Muscle layer of duodenum (tissue), 2 donors: ENCODE results near the gene ROR1.

Source experiments
- H3K27ac ChIP-seq: one replicate; pipeline ENCODE4 v1.7.0; 2013; ENCODE audit warnings: mild to moderate bottlenecking, low read length
- H3K27me3 ChIP-seq: one replicate; pipeline ENCODE4 v1.7.0; 2013; ENCODE audit warnings: low read depth, mild to moderate bottlenecking, control low read depth, low read length
- H3K36me3 ChIP-seq, 2 donors: one replicate each; pipeline ENCODE4 v1.7.0; 2013; ENCODE audit warnings: low read length in 2 of 2, control low read depth in 1 of 2, mild to moderate bottlenecking in 1 of 2; ENCODE audit not compliant: insufficient read depth in 2 of 2, control insufficient read depth in 1 of 2
- H3K4me1 ChIP-seq, 2 donors: one replicate each; pipeline ENCODE4 v1.7.0; 2013; ENCODE audit warnings: low read length in 2 of 2, mild to moderate bottlenecking in 2 of 2, control low read depth in 1 of 2, moderate library complexity in 1 of 2; ENCODE audit not compliant: insufficient read depth in 2 of 2, control insufficient read depth in 1 of 2
- H3K4me3 ChIP-seq, 2 donors: one replicate each; pipeline ENCODE4 v1.7.0; 2013; ENCODE audit warnings: low read length in 2 of 2, low read depth in 1 of 2, mild to moderate bottlenecking in 1 of 2
- H3K9me3 ChIP-seq, 2 donors: one replicate each; pipeline ENCODE4 v1.7.0; 2013; ENCODE audit warnings: low read length in 2 of 2, control low read depth in 1 of 2, mild to moderate bottlenecking in 1 of 2; ENCODE audit not compliant: control insufficient read depth in 1 of 2
- donor health status: healthy.

Gene ROR1

GRCh38 chr1:63743781-63744180 is 30.0 kb upstream of the ROR1 start:
- no peaks in the 10 kb centered on the region for H3K27me3 ChIP-seq
- no peaks in the 10 kb centered on the region for H3K9me3 ChIP-seq
- H3K4me1 ChIP-seq, result no peaks in the 10 kb centered on the region
- H3K27ac ChIP-seq, result no peak overlapping the region
- no peak overlapping the region for H3K4me3 ChIP-seq
- no peaks in the 10 kb centered on the region for H3K36me3 ChIP-seq

- Histone ChIP-seq H3K9me3 (no peaks in the 10 kb centered on the region), H3K4me3 (no peak overlapping the region), H3K27ac (no peak overlapping the region), H3K27me3 (no peaks in the 10 kb centered on the region), H3K36me3 (no peaks in the 10 kb centered on the region), H3K4me1 (no peaks in the 10 kb centered on the region)
Measured at GRCh38 chr1:63746129-63746864, 27.5 kb upstream of the ROR1 start.

DNA sequence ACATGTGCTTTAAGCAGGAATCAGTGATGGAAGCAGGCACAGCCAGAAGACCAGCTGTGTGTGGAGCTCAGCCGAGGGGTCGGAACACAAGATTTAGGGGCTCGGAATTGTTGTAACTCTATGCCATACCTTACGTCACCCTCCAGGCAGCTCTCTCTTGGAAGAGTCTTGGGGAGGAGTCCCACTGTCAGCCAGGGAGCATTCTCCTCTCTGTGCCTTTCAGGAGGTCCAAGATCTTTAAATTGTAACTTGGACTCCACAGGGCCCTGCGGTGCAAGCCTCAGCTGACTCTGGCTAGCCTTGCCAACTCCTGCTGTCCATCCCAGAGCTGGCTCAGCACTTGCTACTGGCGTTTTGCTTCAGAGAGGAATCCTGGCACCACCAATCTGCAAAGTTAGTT is 26.4 kb upstream of the ROR1 start:
- Histone ChIP-seq H3K4me1 (no peaks in the 10 kb centered on the region), H3K4me3 (no peak overlapping the region), H3K27me3 (no peaks in the 10 kb centered on the region), H3K9me3 (no peaks in the 10 kb centered on the region), H3K27ac (no peak overlapping the region), H3K36me3 (no peaks in the 10 kb centered on the region)

DNA sequence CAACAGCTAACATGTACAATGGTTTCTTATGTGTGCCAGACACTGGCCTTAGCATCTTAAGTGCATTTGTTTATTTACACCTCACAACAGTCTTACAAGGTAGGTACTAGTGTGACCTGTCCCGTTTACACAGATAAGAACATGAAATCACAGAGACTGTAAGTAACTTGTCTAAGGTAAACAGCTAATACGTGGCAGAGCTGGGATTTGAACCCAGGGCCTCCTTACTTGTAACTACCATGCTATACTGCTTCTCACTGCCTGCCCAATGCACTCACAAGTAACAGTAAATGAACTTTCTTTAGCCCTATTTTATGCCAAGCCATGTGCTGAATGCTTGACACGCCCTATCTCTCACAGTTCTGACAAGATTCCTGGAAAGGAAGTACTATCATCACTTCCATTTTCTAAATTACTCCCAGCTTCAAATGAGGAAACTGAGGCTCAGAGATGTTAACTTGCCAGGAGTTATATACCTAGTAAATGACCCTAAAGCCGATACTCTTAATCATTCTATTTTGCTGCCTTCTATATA is 25.7 kb upstream of the ROR1 start:
- no peak overlapping the region for H3K27ac ChIP-seq
- no peaks in the 10 kb centered on the region for H3K36me3 ChIP-seq

GRCh38 chr1:63748641-63749040 is 25.2 kb upstream of the ROR1 start:
- Histone ChIP-seq H3K4me1 (no peaks in the 10 kb centered on the region), H3K27me3 (no peaks in the 10 kb centered on the region), H3K27ac (no peak overlapping the region)

More for the DNA sequence above, 25.7 kb upstream of the ROR1 start:
- Histone ChIP-seq H3K27me3 (no peaks in the 10 kb centered on the region), H3K9me3 (no peaks in the 10 kb centered on the region), H3K4me3 (no peak overlapping the region), H3K4me1 (no peaks in the 10 kb centered on the region)

GRCh38 chr1:63750721-63751120 is 23.1 kb upstream of the ROR1 start:
- Histone ChIP-seq H3K9me3 (no peaks in the 10 kb centered on the region), H3K4me1 (no peaks in the 10 kb centered on the region), H3K4me3 (no peak overlapping the region), H3K27me3 (no peaks in the 10 kb centered on the region), H3K36me3 (no peaks in the 10 kb centered on the region), H3K27ac (no peak overlapping the region)

More at GRCh38 chr1:63748641-63749040, 25.2 kb upstream of the ROR1 start:
- Histone ChIP-seq H3K9me3 (no peaks in the 10 kb centered on the region), H3K36me3 (no peaks in the 10 kb centered on the region), H3K4me3 (no peak overlapping the region)

DNA sequence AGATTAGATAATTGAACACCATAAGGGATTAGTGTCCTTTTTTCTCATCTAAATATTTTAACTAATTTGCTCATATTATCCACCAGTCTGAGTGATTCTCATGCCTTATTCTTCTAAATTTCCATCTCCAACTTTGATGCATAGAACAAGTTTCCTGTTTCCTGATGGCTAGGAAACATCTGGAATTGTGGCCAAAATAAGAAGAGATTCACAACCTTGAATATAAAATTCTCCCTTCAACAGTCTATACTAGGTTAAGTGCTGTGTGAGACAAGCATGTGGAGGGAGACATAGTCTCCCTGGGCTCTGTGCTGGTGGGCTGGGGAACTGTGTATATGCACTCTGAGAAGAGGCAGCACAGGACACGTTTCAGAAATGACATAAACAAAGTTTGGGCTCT is 21.6 kb upstream of the ROR1 start:
- H3K4me1 ChIP-seq, result no peaks in the 10 kb centered on the region
- H3K36me3 ChIP-seq, result no peaks in the 10 kb centered on the region
- H3K4me3 ChIP-seq, result no peak overlapping the region
- H3K9me3 ChIP-seq, result no peaks in the 10 kb centered on the region
- H3K27me3 ChIP-seq, result no peaks in the 10 kb centered on the region
- H3K27ac ChIP-seq, result no peak overlapping the region

GRCh38 chr1:63753591-63753990 is 20.2 kb upstream of the ROR1 start:
- Histone ChIP-seq H3K9me3 (no peaks in the 10 kb centered on the region), H3K4me1 (no peaks in the 10 kb centered on the region), H3K4me3 (no peak overlapping the region), H3K27me3 (no peaks in the 10 kb centered on the region), H3K27ac (no peak overlapping the region), H3K36me3 (no peaks in the 10 kb centered on the region)

GRCh38 chr1:63756839-63757238 is 17.0 kb upstream of the ROR1 start:
- no peaks in the 10 kb centered on the region for H3K9me3 ChIP-seq
- no peaks in the 10 kb centered on the region for H3K27me3 ChIP-seq
- H3K27ac ChIP-seq, result no peak overlapping the region
- H3K4me1 ChIP-seq, result no peaks in the 10 kb centered on the region
- no peak overlapping the region for H3K4me3 ChIP-seq
- H3K36me3 ChIP-seq, result no peaks in the 10 kb centered on the region

DNA sequence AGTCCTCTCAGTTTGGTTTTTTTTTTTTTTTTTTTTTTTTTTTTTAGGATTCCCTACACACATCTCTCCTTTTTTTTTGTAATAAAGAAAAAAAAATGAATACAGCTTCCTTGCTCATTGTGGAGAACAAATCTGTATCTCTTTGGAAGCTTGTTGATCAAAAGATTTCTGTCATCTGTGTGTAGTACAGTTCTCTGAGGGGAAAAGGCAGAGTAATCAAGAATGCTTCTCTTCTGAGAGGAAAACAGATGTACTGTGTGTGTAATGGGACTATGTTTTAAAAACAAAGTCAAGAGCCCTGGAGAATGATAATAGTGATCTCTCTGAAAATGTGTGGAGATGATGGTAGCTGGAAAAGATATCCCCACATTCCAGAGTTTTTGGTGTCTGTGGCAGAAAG is 16.5 kb upstream of the ROR1 start:
- Histone ChIP-seq H3K4me3 (no peak overlapping the region), H3K27me3 (no peaks in the 10 kb centered on the region), H3K36me3 (no peaks in the 10 kb centered on the region), H3K4me1 (no peaks in the 10 kb centered on the region), H3K9me3 (no peaks in the 10 kb centered on the region), H3K27ac (no peak overlapping the region)

DNA sequence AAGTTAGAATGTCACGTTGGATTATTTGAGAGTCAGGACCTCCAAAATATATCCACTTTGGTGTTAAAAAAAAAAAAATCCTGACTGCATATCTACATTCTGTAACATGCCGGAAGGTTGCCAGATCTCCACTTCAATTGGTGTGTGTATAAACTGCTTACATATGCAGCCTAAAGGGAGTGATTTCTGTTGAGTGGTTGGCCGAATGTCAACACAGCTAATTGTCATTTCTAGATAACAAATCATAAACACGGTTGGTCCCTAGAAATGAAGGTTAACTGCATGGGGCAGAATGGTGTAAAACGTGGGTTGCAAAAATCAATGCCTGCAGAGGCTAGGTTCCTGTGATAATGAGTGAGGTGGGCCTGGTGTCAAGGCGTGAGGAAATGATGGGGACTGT is 15.0 kb upstream of the ROR1 start:
- Histone ChIP-seq H3K27me3 (no peaks in the 10 kb centered on the region), H3K36me3 (no peaks in the 10 kb centered on the region), H3K9me3 (no peaks in the 10 kb centered on the region), H3K27ac (no peak overlapping the region), H3K4me3 (no peak overlapping the region), H3K4me1 (no peaks in the 10 kb centered on the region)

GRCh38 chr1:63759778-63760177 is 14.0 kb upstream of the ROR1 start:
- no peaks in the 10 kb centered on the region for H3K36me3 ChIP-seq
- no peaks in the 10 kb centered on the region for H3K4me1 ChIP-seq
- H3K9me3 ChIP-seq, result no peaks in the 10 kb centered on the region
- no peak overlapping the region for H3K4me3 ChIP-seq
- no peaks in the 10 kb centered on the region for H3K27me3 ChIP-seq
- no peak overlapping the region for H3K27ac ChIP-seq
